Cortex of kidney (tissue), 1 donor: ENCODE measurements around the gene FTO.

ENCODE experiments used
- DNase-seq: peaks from one replicate; lab custom pipeline; 2025; lab: John Stamatoyannopoulos, UW

FTO gene

GRCh38 chr16:54159490-54160080, 455.6 kb downstream of the FTO start:
- no peak for DNase-seq

- no peak for DNase-seq
Measured at GRCh38 chr16:54160252-54160860, 456.4 kb downstream of the FTO start.

DNA sequence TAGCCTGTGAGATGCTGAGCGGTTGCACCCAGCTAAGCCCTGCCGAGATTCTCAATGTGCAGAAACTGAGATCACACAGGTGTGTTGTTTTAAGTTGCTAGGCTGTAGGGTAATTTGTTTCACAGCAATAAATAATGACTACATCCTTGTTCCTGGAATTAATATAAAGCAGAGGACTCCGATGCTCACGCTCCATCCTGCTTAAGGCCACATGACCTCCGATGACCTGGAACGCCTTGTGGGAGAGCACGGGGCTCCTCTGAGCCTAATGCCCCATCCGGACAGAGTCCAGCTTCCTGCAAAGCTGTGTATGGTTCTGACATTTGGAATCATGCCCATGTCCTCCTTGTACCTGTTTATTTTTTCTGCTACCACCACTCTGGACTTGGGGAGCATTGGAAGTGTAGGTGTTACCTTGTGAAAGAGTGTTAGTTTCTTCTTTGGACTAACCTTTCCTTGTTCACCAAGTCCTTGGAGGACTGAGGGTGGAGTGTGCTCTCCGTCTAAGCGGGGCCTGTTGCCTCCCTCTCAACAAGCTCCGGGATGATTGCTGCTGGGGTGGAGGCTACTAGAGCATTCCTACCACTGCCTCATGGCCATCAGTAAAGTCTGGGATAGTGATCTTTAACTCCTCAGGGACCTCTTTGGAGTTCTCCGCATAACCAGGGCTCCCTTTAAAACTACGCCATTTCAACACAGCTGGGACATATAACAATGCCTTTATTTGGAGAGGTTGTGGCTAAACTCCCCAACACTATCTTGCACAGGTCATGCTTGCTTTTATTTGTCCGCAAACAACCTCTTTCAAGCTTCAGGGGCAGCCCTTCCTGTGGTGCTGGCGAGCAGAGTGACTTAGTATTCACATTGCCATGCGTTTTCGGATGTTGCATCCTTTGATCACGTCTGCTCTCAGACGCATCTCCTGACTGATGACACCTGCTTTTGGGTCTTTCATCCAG, 457.3 kb downstream of the FTO start:
- no peak for DNase-seq

- no peak for DNase-seq
Measured at GRCh38 chr16:54163197-54163843, 459.4 kb downstream of the FTO start.

- DNase-seq: no peak
Measured at GRCh38 chr16:54164789-54165173, 460.8 kb downstream of the FTO start.

DNA sequence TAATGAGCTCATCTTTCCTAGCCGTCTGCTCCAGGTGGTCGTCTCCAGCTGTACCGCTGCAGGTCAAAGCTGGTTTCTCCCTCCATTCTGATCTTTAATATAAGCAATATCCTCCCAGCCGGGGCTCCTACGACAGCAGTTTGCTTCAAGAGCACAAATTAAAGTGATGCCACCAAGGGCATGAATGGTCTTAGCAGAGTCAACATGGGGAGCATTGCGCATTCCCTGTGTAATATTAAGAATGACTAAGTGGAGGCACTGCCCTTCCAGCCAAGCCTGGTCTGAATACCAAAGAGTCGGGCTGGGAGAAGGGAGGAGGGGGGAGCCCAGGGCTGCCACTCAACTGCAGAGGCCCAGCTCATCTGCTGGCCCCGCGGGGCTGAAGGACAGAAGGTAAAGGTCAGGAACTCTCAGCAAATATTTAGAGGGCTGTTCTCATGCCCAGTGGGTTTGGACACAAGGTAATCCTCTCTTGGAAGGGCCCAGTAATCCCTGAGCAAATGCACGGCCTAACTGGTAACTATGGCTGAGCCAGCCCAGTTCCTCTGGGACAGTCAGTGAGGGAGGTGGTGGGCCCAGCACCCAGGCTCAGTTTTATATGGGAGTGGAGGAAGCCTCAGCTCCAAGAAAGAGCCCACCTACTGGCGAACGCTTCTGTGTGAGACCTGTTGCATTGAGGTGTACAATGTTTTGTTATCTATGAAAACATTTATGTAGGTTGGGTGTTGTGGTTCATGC, 461.4 kb downstream of the FTO start:
- no peak for DNase-seq

GRCh38 chr16:54165912-54166865, 462.2 kb downstream of the FTO start:
- no peak for DNase-seq

DNA sequence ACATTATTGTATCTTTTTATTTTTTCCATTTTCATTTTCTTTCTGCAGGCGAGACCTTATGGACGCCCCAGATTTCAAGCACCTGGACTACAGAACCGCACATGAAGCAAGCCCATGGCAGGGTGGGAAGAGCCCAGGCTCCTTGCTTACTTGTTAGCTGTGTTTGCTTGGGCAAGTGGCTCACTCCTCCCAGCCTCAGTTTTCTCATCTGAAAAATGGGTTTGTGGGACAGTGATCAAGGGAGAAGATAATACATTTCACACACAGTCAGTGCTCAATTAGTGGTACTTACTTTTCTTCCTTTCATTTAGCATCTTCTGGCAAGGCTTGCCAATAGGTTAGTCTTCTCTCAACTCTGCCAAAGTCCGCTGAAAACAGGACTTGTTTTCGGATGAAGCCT, 465.2 kb downstream of the FTO start:
- no peak for DNase-seq

DNA sequence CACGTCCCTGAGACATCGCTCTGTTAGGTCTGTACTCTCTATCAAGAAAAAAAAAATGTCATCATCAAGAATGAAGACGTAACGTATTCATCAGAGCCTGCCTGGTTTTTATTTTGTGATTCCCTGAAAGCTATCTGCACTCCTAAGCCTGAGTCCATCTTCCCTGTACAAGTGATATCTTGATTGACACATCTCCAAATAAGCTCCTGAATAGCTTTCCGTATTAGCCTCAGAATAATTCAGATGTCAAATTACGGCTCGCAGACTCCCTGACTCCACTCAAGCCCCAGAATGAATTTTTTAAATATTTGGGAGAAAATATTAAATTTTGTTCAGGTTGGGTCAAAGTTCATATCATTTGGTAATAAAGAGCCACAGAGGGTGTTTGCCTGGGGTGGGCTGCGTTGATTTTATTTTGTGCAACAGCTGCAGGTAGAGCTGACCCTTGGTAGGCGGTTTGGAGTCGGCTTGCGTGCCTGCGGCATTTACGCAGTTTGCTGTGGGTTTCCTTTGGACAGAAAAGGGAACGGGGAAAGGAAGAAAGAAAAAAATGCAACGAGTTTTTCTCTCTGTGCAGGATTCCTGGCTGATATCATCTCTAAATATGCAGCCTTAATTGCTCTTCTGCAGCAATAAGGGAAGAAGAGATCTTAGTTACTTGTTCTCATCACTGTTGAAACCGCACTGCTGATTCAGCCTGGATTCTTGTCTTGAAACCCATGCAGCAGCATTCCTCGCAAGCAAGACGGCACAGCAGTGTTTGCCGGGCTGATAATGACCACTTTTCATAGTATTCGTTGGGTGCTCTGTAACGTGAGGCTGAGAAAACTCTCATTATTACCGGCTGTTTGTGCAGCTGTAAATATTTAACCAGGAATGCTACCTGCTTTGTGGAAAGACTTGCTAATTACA, 467.9 kb downstream of the FTO start:
- DNase-seq: no peak

GRCh38 chr16:54173490-54173889, 469.5 kb downstream of the FTO start:
- no peak for DNase-seq

GRCh38 chr16:54174201-54174600, 470.2 kb downstream of the FTO start:
- no peak for DNase-seq

- DNase-seq: no peak
Measured at GRCh38 chr16:54174750-54175149, 470.8 kb downstream of the FTO start.

DNA sequence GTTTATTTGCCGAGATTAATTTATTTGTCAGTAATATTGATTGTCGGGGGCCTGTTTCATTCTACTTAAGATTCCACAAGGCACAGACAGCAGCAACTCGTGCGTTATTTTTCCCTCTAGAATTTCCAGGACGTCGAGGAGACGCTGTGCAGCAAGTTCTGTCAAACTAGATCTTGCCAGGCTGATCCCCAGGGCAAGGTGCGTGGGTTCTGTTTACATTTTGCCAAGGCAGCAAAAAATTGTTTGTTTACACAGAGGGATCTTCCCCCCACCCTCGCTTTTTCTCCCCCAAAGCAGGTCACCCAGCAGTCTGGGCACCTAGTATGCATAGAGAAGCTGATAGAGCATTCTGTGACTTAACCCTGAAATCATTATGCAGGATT, 471.2 kb downstream of the FTO start:
- DNase-seq: no peak

DNA sequence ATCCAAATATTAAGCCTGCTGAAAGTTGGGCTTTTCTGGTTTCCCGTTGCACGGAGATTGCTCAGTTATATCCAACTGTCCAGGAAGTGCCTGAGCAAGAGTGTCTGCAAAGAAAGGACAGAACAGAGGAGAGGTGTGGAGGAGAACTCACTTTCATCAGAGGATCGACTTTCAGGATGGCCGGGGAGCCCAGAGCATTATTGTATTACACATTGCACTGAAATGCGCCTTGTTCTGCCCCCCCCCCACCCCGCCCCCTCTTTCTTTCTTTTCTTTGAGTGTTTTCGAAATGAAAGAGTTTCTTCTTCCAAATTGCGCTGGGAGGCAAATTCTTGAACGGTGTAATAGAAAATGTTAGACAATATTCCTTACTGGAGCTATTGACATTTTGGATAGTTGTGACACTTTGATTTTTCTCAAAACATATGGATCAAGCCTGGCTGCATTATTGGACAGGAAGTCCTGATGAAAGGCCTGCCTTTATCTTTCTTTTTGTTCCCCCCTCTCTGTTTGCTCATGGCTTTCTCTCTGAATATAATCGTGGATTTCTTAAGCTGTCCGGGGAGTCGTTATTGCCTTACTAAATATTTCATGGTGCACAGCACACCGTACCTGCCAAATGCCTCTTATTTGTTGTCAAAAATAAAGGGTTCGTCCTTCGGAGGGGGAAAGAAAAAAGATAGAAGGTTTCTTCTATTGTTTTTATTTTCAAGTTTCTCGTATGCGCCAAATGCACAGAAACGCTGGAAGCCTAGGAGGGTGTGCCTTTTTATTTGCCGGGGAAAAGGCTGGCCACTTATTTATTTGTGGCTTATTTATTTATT, 471.8 kb downstream of the FTO start:
- no peak for DNase-seq

- DNase-seq: no peak
Measured at GRCh38 chr16:54176376-54176901, 472.5 kb downstream of the FTO start.

DNA sequence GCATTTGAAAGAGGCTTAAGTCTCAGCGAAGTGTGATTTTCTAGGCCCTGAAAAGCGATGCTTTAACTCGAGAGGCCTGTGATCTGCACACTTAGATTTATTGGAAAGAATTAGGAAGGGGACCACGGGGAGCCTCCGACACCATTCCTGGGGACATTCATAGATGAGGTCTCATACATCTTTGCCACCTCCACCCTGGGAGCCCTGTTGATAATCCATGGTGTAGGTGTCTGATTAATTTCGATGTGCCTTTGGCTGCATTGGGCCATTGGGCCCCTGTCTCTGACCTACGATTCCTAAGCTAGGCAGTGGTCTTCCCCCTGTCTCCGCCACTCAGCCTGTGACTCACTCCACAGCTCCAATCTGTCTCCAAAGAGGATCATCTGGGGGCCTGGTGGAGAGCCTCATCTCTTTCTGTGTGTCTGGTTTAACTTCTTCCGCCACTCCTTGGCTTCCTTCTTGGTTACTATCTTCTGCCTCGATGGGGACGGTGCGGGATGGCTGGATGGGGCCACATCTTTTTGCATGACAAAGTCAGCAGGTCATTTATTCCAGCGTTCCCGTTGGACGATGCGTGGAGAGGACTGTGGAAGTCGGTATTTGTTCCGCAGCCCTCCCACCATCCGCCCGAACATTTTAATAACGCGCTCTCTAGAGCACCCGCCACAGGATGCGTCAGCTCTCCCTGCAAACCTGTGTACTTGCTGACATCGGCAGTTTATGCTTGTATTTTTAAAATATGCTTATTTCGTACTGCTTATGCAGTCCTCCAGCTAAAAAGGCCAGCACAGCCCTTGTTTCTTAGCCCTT, 473.3 kb downstream of the FTO start:
- no peak for DNase-seq

- DNase-seq: no peak
Measured at GRCh38 chr16:54177862-54178477, 474.0 kb downstream of the FTO start.
